Measurements from ENCODE around the gene PNPLA2. TPM values are rescaled to one million over a fixed set of nuclear protein-coding genes. Genes with fewer than 3 reads are reported as not detected.

PNPLA2 gene
- total RNA-seq, 4 donors from 2014 or later, result 39.7 to 79.4 (median 58.9) TPM

- H3K27me3 ChIP-seq, result peaks cover 42% of the 10 kb centered on the region
- peaks cover 0 to 47% (median 17%) of the 10 kb centered on the region in 3 donors for H3K4me1 ChIP-seq
- WGBS, 2 donors (ENCODE audit: low coverage in 1 of 2), result 27 to 57% methylated on average over 2 to 5 of the region's 18 CpGs
- H3K9me3 ChIP-seq, result no peaks in the 10 kb centered on the region
- no peak overlapping the region for H3K4me3 ChIP-seq
- H3K36me3 ChIP-seq, result peaks cover 0 to 35% of the 10 kb centered on the region in 2 donors
- no peak overlapping the region for H3K27ac ChIP-seq
- TF ChIP-seq POLR2AphosphoS5 (IDR thresholded peaks at IDR 0.05) (no peak), POLR2A (IDR thresholded peaks at IDR 0.05) (no peak), EP300 (IDR thresholded peaks at IDR 0.05) (no peak)
- no peak for ATAC-seq
These were observed 27.8 kb upstream of the PNPLA2 start for GRCh38 chr11:790721-791564.

- no CpG with 5 or more reads among the region's 49 CpGs for WGBS, 2 donors (ENCODE audit: low coverage in 1 of 2)
- Histone ChIP-seq H3K9me3 (no peaks in the 10 kb centered on the region), H3K27ac (no peak overlapping the region), H3K4me1 (peaks cover 0 to 55% (median 23%) of the 10 kb centered on the region in 3 donors), H3K27me3 (peaks cover 42% of the 10 kb centered on the region), H3K36me3 (peaks cover 0 to 35% of the 10 kb centered on the region in 2 donors), H3K4me3 (no peak overlapping the region)
- TF ChIP-seq CTCF (IDR thresholded peaks at IDR 0.05), result no peak
- no peak for TF ChIP-seq POLR2AphosphoS5 (IDR thresholded peaks at IDR 0.05)
- TF ChIP-seq POLR2A (IDR thresholded peaks at IDR 0.05), result no peak
- no peak for TF ChIP-seq EP300 (IDR thresholded peaks at IDR 0.05)
- no peak for ATAC-seq
These were observed 26.8 kb upstream of the PNPLA2 start for GRCh38 chr11:791658-792534.

- Histone ChIP-seq H3K27ac (no peak overlapping the region), H3K9me3 (no peaks in the 10 kb centered on the region), H3K4me1 (peaks cover 0 to 61% (median 26%) of the 10 kb centered on the region in 3 donors), H3K4me3 (no peak overlapping the region), H3K27me3 (peaks cover 41% of the 10 kb centered on the region), H3K36me3 (peaks cover 0 to 35% of the 10 kb centered on the region in 2 donors)
- 100% methylated on average over 1 of the region's 15 CpGs; no CpG with 5 or more reads in 1 of the 2 donors for WGBS, 2 donors (ENCODE audit: low coverage in 1 of 2)
- no peak for ATAC-seq
- TF ChIP-seq POLR2A (IDR thresholded peaks at IDR 0.05) (no peak), EP300 (IDR thresholded peaks at IDR 0.05) (no peak), POLR2AphosphoS5 (IDR thresholded peaks at IDR 0.05) (no peak), CTCF (IDR thresholded peaks at IDR 0.05) (no peak)
These were observed 26.2 kb upstream of the PNPLA2 start for GRCh38 chr11:792535-792821.

- no peak overlapping the region for H3K27ac ChIP-seq
- H3K4me1 ChIP-seq, result peaks cover 0 to 65% (median 26%) of the 10 kb centered on the region in 3 donors
- H3K9me3 ChIP-seq, result no peaks in the 10 kb centered on the region
- H3K36me3 ChIP-seq, result peaks cover 0 to 35% of the 10 kb centered on the region in 2 donors
- WGBS, 2 donors (ENCODE audit: low coverage in 1 of 2), result 60 to 80% methylated on average over 1 of the region's 13 CpGs
- H3K4me3 ChIP-seq, result no peak overlapping the region
- no peak for ATAC-seq
- TF ChIP-seq EP300 (IDR thresholded peaks at IDR 0.05) (no peak), CTCF (IDR thresholded peaks at IDR 0.05) (no peak), POLR2A (IDR thresholded peaks at IDR 0.05) (no peak), POLR2AphosphoS5 (IDR thresholded peaks at IDR 0.05) (no peak)
- peaks cover 38% of the 10 kb centered on the region for H3K27me3 ChIP-seq
These were observed 25.8 kb upstream of the PNPLA2 start for GRCh38 chr11:792873-793272.

- TF ChIP-seq CTCF (IDR thresholded peaks at IDR 0.05), result no peak
- TF ChIP-seq POLR2A (IDR thresholded peaks at IDR 0.05), result no peak
- no peak for TF ChIP-seq POLR2AphosphoS5 (IDR thresholded peaks at IDR 0.05)
- TF ChIP-seq EP300 (IDR thresholded peaks at IDR 0.05), result no peak
- no peak overlapping the region for H3K4me3 ChIP-seq
- WGBS, 2 donors (ENCODE audit: low coverage in 1 of 2), result no CpG with 5 or more reads among the region's 7 CpGs
- no peaks in the 10 kb centered on the region for H3K9me3 ChIP-seq
- H3K27me3 ChIP-seq, result peaks cover 31% of the 10 kb centered on the region
- ATAC-seq, result no peak
- H3K4me1 ChIP-seq, result peaks cover 0 to 72% (median 26%) of the 10 kb centered on the region in 3 donors
- H3K36me3 ChIP-seq, result peaks cover 0 to 35% of the 10 kb centered on the region in 2 donors
- no peak overlapping the region for H3K27ac ChIP-seq
These were observed 25.2 kb upstream of the PNPLA2 start for GRCh38 chr11:793556-793955.

Measured in gastroesophageal sphincter (tissue), 4 donors.